Frontal cortex (tissue), 4 donors: ENCODE data around the gene RGS3. TPM values are rescaled to one million over a fixed set of nuclear protein-coding genes. Genes with fewer than 3 reads are reported as not detected.

Experiments
- DNase-seq, 2 donors: peaks; one replicate each; pipeline ENCODE4 v3.0.0; 2012; ENCODE audit warnings: low spot score in 2 of 2
- FAIRE-seq: peaks from 2 replicates; lab custom pipeline; 2012; peaks lifted over from hg19 to GRCh38; lab: Jason Lieb, UNC
- total RNA-seq: library from RNA; depleted of rRNA; stranded (reverse); fragments of >200 nt; gene quantifications from one replicate; pipeline ENCODE4 v1.2.3, GENCODE V29; 2014
- donor health status: control.
- donor health status: control.
- donor health status: control.

Gene RGS3
- total RNA-seq, 1 donor from 2014 or later, result 11.4 TPM

- FAIRE-seq (no peak), DNase-seq (no peak)
These were observed 43.7 kb downstream of the RGS3 start for GRCh38 chr9:113507256-113507655.

GRCh38 chr9:113508111-113508749 lies 44.7 kb downstream of the RGS3 start:
- DNase-seq (no peak), FAIRE-seq (no peak)

- no peak for DNase-seq
- no peak for FAIRE-seq
These were observed 45.9 kb downstream of the RGS3 start for GRCh38 chr9:113509463-113509862.

DNA sequence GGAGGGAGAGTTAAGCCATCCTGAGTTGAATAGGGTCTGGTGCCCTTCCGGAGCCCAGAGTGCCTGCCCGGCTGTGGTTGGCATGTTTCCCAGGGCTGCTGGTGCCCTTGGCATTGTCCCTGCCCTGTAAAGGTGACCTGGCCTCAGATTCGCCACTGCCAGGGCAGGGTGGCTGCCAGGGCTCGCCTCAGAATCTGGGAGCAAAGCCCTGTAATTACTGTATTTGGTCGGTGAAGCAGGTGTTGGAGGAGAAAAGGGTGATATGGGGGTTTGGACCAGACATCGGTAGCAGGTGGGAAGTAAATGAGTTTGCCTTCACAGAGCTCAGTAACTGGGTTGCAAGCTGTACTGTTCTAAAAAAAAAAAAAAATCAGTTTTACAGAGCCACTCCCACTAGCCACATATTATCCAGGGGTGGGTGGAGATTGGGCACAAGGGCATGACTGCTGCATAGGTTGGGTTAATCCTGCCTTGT lies 47.6 kb downstream of the RGS3 start:
- DNase-seq, result no peak

GRCh38 chr9:113511856-113512761 lies 48.6 kb downstream of the RGS3 start:
- DNase-seq, result no peak

More for the DNA sequence above, 47.6 kb downstream of the RGS3 start:
- FAIRE-seq, result no peak

DNA sequence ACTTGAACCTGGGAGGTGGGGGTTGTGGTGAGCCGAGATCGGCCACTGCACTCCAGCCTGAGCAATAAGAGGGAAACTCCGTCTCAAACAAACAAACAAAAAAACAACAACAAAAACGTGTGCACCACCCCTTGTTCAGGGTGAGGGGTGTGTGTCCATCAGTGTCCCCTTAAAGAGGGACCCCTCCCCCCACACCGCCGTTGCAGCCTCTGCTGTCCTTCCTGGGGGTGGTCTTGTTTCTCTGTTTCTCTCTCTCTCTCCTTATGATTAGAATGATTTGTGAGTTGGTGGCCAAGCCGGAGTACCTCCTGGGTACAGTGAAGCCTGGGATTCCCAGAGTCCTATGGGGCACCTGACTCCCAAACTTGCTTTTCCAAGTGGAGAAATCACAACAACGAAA lies 49.6 kb downstream of the RGS3 start:
- no peak for DNase-seq

More at GRCh38 chr9:113511856-113512761, 48.6 kb downstream of the RGS3 start:
- no peak for FAIRE-seq

DNA sequence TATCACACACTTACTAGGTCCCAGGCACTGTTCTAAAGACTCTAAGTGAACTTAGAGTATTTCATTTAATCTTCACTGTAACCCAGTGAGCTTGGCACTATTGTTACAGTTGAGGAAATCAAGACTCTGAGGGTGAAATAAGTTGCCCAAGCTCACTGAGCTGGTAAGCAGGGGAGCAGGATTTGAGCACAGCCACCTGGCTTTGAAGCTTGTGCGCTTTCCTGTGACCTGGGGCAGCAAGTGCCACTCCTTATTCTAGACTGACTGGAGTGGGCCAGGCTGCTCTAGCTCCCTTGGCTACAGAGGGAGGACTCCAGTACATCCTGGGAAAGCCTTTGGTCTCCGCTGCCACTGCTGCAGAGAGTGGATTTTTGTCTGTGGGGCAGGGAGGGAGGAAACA lies 50.0 kb downstream of the RGS3 start:
- FAIRE-seq, result no peak
- no peak for DNase-seq

More for the DNA sequence above, 49.6 kb downstream of the RGS3 start:
- no peak for FAIRE-seq

GRCh38 chr9:113514061-113514460 lies 50.5 kb downstream of the RGS3 start:
- FAIRE-seq, result no peak
- DNase-seq, result no peak

DNA sequence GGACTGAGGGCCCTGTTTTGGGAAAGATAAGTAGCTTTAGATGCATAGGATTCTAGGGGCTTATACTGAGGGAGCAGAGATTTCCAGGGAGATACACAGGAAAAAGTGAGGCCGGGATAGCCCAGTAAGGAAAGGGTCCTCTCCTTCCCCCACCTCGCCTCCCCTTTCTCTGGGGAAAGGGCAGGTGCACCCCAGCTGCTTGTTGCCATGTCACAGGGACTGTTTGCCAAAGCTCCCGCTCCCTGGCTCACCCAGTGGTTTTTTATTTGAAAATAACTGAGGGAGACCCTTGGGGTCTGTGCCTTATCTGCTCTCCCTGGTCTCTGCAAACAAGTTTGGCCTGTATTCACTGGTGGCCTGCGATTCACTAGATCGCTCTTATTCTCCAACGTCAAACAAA lies 51.2 kb downstream of the RGS3 start:
- FAIRE-seq (no peak), DNase-seq (no peak)

- FAIRE-seq (no peak), DNase-seq (no peak)
These were observed 52.3 kb downstream of the RGS3 start for GRCh38 chr9:113515862-113516261.

DNA sequence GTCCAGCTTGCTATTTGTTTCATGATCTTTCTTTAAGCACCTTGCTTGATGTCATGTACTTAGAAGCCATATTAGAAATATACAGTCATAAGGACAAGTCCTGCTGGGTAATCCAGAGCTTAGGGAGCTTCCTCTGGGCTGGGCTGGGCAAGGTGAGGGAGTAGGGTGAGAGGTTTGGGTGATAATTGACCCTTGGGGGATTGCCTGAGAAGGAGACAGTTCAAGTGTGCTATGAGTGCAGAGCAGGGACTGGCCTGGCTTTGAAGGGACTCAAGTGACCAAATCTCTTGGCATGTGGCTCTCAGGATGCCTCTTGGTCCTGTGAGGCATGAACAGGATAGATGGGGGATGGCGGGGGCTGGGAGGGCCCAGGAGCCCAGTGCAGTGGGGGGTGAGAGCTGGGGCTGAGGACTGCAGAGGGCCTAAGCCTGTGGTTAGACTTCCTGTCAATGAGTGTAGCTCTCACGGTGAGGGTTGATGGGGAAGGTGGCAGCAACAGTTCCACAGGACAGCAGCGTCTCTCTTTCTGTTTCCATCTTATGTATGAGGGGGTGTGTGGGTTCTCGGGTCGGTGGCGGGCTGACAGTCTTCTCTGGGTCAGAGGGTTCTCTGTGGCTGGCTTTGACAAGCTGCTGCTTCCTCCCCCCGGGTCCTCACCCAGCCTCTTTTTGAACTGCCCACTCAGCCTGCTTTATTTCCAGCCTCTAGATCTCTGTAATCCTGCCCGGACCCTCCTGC lies 53.5 kb downstream of the RGS3 start:
- FAIRE-seq (no peak), DNase-seq (no peak)

DNA sequence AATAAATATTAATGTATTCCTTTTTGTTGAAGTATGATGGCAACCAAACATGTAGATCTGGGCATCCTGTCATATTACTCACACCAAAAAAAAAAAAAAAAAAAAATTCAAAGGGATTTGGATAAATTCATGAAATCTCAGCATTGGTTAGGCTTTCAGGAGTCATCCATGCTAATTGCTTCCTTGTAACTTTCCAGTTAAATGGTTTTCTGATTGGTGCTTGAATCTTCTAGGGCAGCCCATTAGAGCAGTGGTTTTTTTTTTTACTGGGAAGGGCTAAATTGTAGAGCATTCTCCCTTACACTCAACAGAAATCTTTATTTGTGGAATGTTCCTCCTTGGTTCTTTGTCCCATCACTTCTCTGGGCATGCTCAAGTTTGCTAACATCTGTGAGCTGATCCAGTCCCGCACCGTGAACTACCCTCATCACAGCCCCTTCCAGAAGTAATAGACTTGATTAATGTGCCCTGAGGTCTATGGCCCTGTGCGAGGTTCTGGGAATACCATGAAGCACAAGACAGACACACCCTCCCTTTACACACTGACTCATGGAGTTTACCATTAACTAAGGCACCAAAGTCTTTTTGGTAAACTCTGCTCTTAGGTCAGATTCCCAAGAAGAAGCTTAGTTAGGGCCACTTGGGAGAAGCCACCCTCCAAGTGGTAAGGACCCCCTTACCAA lies 56.0 kb downstream of the RGS3 start:
- FAIRE-seq (no peak), DNase-seq (no peak)

- no peak for FAIRE-seq
- no peak for DNase-seq
These were observed 56.6 kb downstream of the RGS3 start for GRCh38 chr9:113520109-113520642.

- no peak for DNase-seq
- no peak for FAIRE-seq
These were observed 58.2 kb downstream of the RGS3 start for GRCh38 chr9:113521693-113522255.

- DNase-seq (no peak), FAIRE-seq (no peak)
These were observed 58.9 kb downstream of the RGS3 start for GRCh38 chr9:113522419-113522818.

DNA sequence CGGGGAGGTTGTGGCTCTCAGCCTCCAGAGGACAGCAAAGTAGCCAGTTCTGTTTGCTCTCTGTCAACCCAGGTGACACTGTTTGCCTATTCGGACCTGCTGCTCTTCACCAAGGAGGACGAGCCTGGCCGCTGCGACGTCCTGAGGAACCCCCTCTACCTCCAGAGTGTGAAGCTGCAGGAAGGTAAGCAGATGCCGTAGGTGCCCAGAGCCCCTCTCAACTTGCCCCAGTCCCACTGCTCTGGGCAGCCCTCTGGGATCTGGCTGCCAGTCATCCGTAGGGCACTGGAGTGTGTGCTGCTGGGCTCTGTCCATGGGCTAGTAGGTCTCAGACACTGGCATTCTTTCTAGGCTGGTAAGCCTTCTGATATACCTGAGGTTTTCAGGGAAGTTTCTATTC lies 59.3 kb downstream of the RGS3 start:
- DNase-seq, result no peak
- FAIRE-seq, result no peak

GRCh38 chr9:113523421-113524141 lies 60.1 kb downstream of the RGS3 start:
- no peak for DNase-seq
- no peak for FAIRE-seq

- FAIRE-seq, result no peak
- DNase-seq, result no peak
These were observed 60.9 kb downstream of the RGS3 start for GRCh38 chr9:113524468-113524867.

- no peak for FAIRE-seq
These were observed 61.7 kb downstream of the RGS3 start for GRCh38 chr9:113525205-113525604.

More at GRCh38 chr9:113525205-113525604, 61.7 kb downstream of the RGS3 start:
- no peak for DNase-seq
